Measurements from ENCODE around the gene MCCC1.
A peak's percentile ranks its signal among the peaks of the same experiment; 100 is the strongest.

MCCC1 gene

GRCh38 chr3:182983876-182984275 is 115.4 kb downstream of the MCCC1 start:
- no peak for DNase-seq (ENCODE audit: low read depth in 1 of 2, low spot score in 1 of 2)

DNA sequence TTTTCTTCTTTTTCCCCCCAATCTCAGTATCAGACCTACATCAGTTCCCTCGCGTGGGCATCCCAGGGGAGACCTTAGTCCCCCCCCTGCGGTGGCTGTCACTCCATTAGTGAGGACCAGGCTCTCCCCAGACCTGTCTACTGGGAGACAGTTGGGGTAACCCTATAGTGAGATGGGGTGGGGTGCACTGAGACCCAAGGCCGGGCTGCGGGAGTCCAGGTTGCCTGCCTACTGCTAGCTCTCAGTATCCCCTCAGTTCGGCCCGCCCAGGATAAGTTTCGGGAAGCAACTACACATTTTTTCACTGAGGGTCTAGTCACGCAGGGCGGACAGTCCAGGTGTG is 118.3 kb downstream of the MCCC1 start:
- DNase-seq (ENCODE audit: low read depth in 1 of 2, low spot score in 1 of 2): no peak

DNA sequence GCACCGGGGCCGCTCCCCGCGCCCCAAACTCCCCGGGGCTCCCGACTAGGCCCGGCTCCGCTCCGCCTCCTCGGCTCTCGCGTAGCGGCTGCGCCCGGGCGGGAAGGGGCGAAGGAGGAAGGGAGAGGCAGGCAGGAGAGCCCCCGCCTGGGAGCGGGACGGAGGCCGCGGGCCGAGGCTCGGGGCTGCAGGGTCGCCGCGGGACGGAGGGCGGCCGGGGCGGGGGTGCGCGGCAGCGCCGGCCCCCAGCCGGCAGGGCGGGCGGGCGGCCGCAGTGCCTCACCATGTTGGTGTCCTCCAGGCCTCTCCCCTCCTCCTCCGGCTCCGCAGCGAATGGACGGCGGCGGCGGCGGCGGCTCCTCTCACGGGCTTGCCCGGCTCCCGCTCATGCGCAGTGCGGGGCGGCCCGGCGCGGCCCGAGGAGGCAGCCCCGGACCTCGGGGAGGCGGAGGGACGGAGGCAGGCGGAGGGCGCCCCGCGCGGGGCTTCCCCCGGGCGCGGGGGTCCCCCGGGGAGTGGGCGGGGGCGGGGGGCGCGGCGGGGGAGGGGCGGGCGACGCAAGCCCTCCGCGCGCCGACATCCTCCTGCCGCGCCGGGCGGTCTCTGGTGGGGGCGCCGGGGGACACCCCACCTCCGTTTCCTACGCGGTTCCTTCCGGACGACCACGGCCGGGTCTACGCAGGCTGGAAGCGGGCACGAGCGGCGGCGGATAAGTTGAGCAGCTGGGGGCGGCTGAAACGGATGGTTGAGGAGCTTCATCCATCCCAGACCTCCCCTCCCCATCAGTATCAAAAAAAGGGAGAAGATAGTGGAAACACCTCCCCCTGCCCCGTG is 118.9 kb downstream of the MCCC1 start, which contains the start of gene DCUN1D1:
DCUN1D1 (minus strand) TSS at position 335 of the 834 bp plus-strand sequence; CDS start at position 286, 49 bp downstream.
- DNase-seq (ENCODE audit: low read depth in 1 of 2, low spot score in 1 of 2): peak; percentile 76 to 83

- no peak for DNase-seq (ENCODE audit: low read depth in 1 of 2, low spot score in 1 of 2)
Measured at GRCh38 chr3:182979674-182980191, 119.6 kb downstream of the MCCC1 start.

GRCh38 chr3:182979103-182979673 is 120.1 kb downstream of the MCCC1 start:
- DNase-seq (ENCODE audit: low read depth in 1 of 2, low spot score in 1 of 2): no peak

DNA sequence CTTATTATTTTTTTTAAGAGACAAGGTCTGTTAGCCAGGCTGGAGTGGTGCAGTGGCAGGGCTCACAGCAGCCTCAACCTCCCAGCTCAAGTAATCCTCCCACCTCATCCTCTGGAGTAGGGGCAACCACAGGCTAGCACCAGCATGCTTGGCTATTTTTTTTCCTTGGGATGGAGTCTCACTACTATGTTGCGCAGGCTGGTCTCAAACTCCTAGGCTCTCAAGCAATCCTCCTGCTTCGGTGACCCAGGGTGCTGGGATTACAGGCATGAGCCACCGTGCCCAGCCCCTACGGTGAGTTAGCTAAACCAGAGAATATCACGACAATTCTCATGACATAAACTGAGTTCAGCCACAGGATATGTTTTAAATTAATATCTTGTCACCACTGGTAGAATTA is 120.9 kb downstream of the MCCC1 start:
- DNase-seq (ENCODE audit: low read depth in 1 of 2, low spot score in 1 of 2): no peak

GRCh38 chr3:182973047-182973446 is 126.2 kb downstream of the MCCC1 start:
- DNase-seq (ENCODE audit: low read depth in 1 of 2, low spot score in 1 of 2): no peak

- no peak for DNase-seq (ENCODE audit: low read depth in 1 of 2, low spot score in 1 of 2)
Measured at GRCh38 chr3:182972387-182972786, 126.9 kb downstream of the MCCC1 start.

DNA sequence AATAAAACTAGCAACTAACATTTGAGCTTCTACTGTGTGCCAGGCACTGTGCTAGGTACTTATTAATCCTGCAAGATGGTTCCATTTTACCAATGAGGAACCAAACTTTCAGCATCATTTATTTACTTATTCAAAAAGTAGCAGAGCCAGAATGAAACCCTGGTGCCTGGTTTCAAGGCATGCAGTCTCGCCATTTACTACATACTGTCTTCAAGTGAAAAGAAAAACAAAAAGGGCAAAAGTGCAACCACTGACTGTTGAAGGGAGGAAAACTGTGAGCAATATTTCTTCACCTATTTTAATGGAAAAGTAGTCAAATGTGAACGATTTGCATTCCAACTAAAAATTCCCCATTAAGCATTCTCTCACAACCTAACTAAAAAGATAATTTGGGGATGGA is 127.7 kb downstream of the MCCC1 start:
- no peak for DNase-seq (ENCODE audit: low read depth in 1 of 2, low spot score in 1 of 2)

GRCh38 chr3:182970811-182971418 is 128.4 kb downstream of the MCCC1 start:
- no peak for DNase-seq (ENCODE audit: low read depth in 1 of 2, low spot score in 1 of 2)

GRCh38 chr3:182969853-182970252 is 129.4 kb downstream of the MCCC1 start:
- no peak for DNase-seq (ENCODE audit: low read depth in 1 of 2, low spot score in 1 of 2)

- DNase-seq (ENCODE audit: low read depth in 1 of 2, low spot score in 1 of 2): no peak
Measured at GRCh38 chr3:182969277-182969676, 130.0 kb downstream of the MCCC1 start.

- no peak for DNase-seq (ENCODE audit: low read depth in 1 of 2, low spot score in 1 of 2)
Measured at GRCh38 chr3:182967218-182968204, 131.8 kb downstream of the MCCC1 start.

DNA sequence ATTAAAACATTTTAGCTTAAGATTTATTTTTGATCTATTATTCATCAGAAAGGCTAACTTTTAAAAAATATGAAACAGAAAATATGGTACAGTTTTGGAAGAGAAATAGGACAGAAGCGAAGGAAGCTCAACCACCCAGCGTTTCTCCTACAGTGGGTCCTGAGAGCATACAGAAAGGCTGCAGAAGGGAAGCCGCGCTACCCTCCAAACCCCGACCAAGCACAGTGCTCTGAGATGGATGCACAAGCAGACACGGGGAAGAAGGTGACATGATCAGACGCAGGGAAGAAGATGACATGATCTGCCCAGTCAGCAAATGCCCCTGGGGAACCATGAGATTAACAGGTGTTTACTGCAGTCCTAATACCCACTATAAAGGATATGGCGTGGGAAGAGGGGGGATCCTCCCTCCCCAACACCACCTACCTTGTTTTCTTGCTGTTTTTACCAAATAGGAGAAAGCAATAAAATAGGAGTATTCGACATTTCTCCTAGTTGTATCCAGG is 133.4 kb downstream of the MCCC1 start:
- no peak for DNase-seq (ENCODE audit: low read depth in 1 of 2, low spot score in 1 of 2)

All from activated CD4-positive, alpha-beta T cell treated with anti-CD3 and anti-CD28 coated beads, Interleukin-2, amount 50 U/mL, for 24 hours (primary cell).